HG03520 (cell line): ENCODE results near the gene TFCP2L1.

Experiments used
- ATAC-seq: cut with Tn5 transposase; IDR thresholded peaks from one replicate; pipeline ENCODE4 v1.9.1; 2021; ENCODE audit warnings: mild to moderate bottlenecking, moderate library complexity; ENCODE audit not compliant: unreplicated experiment

TFCP2L1 gene

DNA sequence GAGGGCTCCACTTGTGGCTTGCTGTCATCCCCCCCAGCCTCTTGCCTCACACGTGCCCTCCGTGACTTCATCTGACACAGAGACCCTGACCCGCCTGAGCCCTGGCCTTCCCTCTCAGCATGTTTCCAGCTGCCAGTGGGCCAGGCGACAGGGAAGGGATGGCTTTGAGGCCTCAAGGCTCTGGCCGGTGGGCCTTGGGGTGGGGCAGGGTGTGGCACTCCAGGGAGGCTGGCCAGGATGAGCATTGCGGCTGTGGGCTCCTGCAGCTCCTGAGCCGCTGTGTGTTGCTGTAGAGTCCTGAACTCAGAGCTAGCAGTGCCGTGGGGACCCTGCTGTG, 85.0 kb downstream of the TFCP2L1 start:
- ATAC-seq, result no peak

DNA sequence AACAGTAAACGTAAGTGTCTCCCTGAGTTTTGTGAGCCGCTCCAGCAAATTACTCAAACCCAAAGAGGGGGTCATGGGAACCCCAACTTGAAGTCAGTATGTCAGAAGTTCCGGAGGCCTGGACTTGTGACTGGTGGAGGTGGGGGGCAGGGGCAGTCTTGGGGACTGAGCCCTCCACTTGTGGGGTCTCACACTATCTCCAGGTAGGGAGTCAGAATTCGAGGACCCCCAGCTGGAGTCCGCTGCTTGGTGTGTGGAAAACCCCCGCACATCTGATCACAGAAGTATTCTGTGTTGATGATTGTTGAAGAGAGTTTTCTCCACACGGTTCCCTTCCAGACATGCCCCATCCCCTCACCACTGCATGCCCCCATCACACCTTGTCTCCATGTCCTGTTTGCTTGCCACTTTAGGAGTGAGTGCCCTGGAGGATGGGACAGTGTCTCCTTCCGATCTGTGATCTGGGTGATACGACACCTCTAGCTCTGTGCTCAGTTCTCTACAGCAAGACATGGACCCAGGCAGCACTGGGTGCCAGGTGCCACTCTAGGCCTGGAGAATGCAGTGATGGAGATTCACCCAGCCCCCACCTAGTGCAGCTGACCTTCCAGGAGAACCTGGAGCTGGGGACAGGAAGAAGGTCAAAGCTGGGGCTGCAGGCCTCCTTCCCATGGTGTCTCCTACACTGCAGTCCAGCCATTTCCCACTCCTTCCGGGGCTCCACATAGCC, 85.6 kb downstream of the TFCP2L1 start:
- no peak for ATAC-seq

DNA sequence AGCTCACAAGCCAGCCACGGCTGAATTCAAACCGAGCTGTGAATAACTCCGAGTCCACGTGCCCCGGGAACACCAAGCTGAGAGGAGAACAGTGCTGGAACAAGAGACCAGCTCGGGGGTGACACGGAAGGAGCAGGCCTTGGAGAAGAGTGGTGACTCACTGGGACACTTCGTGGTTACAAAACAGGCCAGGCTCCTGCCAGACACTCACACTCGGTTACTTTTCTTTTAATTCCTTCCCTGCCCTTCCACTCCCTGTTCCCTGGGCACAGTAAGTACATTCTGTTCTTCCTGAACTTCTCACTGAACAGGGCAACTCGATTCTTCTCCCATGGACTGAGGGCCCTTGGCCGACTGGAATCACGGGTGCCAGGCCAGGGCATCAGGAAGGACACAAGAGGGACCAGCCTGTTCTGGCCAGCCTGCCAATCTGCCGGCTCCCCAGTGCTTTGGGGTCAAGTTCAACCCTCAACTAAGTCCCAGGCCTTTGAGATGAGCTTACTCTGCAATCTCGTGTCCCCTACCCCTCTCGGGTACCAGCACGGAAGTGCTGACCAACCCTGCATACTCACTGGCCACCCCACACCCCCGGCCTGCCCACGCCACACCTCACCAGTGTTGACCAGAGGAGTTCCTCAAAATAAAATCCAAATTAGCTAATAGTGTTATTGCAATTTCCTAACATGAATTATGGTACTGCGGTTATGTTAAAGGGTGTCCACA, 87.5 kb downstream of the TFCP2L1 start:
- ATAC-seq, result no peak

DNA sequence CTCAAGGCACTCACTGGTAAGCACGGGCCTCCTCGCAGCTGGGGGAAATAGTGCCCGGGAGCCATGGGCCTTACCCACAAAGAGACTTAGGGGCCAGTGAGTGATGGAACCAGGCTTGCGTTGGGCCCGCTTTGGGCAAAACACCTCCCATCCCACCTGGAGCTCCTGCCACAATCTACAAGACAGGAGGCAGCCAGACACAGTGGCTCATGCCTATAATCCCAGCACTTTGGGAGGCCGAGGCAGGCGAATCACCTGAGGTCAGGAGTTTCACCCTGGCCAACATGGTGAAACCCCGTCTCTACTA, 88.2 kb downstream of the TFCP2L1 start:
- ATAC-seq, result no peak

DNA sequence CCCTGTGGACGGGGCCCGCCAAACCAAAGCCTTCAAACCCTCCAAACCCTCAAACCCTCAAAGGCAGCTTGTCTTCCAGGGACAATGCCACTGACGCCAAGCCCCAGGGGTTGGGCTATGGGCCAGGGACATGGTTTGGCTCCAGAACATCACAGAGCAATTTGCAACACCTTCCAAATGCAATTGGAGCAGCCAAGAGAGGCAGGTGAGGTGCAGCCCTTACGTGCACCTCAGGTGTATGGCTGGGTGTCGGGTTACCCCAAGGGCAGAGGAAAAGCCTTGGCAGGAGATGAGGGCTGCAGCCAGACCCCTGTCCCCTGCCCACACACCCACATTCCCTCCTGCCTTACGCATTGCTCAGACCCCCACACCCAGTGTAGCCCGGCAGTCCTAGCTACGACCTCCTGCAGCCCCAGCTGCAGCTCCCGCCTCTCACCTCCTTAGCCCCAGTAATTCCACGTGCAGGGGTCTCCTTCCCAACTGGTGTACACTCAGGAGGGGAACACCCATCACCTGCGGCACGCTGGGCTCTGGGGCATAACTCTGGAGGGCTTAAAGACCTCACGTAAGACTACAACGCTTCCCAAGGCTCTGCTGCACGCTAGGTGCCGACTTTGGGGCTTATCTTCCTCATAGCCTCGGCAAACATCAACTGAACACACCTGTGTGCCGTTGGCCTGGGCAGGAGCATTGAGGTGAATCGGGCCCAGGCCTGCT, 88.7 kb downstream of the TFCP2L1 start:
- ATAC-seq, result no peak

DNA sequence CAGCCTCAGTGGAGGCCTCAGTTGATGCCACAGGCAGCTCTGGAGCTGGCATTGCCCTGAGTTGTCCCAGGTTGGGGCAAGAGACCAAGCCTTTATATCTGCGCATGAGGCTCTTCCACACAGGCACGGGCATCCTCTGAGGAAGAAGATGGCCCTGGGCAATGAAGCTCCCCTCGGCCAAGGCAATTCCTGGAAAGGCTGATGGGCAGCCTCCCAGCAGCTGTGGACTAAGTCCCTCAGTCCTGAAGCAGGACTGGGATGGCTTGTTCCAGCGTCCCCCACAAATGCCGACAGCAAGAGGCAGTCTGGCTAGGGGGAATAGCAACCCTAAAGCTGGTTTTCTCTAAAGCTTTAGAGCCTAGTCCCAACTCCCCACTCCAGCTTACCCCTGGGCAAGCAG, 90.0 kb downstream of the TFCP2L1 start:
- ATAC-seq, result no peak

DNA sequence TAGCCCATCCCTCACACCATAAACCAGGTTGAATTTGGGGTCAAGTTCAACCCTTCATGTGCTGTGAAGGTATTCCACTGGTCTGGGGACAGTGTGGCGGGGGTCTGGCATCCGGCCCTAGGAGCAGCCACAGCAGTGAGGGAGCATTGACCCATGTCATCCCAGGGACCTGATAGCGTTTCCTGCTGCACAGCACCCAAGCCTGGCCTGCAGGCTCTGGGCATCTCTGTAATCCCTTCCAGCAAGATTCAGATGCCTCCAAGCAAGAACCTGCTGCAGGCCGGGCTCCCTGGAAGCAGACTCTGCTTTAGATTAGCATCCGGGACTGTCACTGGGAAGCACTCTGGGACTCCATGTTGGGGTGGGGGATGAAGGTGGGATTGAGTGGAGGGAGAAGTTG, 90.4 kb downstream of the TFCP2L1 start:
- ATAC-seq, result no peak

DNA sequence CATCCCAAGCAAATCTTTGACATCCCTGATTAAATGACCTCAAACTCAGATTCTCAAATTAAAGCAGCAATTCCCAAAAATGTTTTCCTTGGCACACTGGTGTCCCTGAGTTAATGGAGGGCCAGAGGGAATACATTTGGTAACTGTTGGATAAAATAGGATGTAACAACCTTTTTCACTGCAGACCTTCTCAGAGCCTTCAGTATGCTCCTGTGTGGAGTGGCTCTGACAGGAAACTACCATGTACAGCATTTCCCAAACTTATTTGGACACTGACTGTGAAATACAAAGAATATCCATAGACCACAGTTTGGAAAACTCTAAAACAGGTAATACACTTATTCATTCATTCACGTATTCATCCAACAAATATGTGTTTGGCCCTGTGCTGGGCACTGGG, 91.8 kb downstream of the TFCP2L1 start:
- ATAC-seq, result no peak

DNA sequence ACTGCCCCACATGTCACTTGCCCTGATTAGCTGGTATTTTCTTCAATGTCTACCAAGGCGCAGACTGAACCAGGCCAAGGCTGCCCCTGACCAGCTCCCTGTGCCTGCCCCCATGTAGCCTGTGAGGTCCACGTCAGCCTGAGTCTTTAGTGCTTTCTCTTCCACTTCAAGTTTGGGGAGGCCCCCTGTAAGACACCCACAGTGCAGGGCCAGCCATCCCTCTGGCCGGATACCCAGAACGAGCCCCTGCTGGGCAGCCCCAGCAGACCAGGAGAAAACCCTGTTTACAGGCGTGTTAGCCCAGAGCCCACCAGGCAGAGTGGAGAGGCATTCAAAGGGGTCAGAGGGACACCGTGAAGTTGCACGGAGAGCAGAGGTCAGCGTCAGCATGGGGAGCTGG, 92.4 kb downstream of the TFCP2L1 start:
- ATAC-seq, result no peak

DNA sequence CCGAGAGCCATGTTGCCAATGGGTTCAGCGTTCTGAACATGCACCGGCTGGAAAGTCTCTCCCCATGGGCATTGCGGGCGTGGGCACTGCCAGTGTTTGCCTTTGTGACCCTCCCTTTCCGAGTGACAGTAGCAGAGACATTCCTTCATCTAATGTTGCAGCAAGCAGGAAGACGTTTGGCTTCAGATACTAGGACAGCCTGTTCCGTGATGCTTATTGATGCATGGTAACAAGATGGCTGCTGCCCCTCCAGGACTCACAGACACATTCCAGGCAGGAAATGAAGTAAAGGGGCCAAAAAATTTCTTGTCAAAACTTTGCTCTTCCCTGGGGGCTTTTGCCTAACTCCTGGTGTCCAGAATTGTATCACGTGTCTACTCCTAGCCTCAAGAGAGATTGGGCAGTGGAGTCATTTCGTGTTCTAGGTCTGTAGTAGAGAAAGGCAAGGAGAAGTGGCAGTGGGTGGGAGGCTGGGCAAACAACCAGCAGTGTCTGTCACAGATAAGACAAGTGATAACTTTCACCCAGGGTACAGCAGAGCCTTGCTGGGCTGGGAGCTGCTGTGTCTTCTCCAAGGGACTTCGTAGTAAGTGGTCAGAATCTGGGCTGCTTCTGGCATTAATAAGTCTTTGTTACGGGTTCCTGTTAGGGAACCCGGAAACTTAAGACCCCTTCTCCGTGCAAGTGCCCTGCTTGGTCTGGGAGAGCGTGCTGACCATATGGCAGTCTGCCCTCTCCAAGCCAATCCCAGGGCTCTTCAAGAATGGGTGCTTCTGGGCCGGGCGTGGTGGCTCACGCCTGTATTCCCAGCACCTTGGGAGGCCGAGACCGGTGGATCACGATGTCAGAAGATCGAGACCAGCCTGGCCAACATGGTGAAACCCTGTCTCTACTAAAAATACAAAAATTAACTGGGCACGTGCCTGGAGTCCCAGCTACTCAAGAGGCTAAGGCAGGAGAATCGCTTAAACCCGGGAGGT, 93.5 kb downstream of the TFCP2L1 start:
- no peak for ATAC-seq

DNA sequence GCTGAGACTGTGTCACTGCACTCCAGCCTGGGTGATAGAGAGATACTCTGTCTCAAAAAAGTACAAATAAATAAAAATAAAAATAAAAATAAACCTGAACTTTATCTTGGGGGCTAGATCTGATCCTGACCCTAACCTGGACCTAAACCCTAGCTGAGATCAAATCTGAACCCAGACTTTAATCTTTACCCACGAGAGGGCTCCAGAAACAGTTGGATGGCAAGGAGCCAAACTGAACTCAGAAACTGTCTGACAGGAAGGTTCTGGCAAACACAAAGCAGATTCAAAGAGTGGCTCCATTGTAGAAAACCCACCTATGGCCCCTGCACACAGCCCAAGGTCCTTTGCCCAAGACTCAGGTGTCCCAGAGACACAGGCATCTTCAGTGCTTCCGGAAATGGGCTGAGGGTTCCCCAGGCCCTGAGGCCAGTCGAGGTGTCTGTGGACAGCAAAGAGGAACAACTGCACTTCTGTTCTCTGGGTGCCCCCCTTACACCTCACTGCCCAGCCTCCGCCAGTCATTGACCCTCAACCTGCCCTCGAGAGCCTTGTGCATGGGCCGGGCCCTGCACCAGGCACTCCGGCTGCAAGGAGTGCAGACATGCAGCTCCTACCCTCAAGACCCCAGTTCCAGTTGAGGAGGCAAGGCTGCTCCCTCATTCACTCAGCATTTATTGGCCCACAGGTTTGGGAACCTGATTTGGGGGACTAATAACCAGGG, 95.2 kb downstream of the TFCP2L1 start:
- ATAC-seq, result no peak

DNA sequence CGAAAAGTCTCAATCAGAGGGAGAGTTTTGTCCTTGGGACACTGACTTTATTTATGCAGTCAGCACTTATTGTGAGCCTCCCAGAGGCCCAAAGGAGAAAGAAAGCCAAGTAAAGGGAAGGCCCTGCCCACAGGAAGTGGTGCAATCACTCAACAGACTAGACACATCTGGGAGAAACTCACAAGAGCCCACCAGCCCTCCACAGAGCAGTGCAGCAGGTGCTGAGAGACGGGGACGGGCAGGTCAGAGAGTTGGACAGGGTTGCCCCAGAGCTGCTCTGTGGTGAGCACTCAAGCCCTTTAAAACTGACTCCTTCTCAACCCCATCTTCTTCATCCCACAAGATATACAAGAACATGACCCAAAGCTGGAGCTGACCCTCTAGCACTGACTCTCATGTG, 96.0 kb downstream of the TFCP2L1 start:
- ATAC-seq, result no peak

DNA sequence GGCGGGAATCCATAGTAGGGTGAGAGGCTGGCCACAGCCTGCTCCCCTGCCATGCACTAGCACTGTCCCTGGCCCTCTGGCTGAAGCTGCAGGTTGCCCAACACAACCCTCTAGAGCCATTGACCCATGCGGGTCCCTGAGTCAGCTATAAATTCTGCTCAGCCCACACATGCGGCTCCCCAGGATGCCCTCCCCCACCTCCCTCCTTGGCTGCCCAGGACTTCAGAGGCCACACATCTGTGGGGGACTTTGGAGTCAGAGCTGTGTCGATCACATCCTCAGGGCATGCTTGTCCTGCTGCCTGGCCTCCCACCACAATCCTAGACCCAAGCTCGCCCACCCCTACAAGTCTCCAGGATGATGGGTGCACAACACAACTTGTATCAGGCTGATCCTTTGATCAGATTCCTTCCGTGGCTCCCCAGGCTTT, 97.0 kb downstream of the TFCP2L1 start:
- ATAC-seq, result no peak

DNA sequence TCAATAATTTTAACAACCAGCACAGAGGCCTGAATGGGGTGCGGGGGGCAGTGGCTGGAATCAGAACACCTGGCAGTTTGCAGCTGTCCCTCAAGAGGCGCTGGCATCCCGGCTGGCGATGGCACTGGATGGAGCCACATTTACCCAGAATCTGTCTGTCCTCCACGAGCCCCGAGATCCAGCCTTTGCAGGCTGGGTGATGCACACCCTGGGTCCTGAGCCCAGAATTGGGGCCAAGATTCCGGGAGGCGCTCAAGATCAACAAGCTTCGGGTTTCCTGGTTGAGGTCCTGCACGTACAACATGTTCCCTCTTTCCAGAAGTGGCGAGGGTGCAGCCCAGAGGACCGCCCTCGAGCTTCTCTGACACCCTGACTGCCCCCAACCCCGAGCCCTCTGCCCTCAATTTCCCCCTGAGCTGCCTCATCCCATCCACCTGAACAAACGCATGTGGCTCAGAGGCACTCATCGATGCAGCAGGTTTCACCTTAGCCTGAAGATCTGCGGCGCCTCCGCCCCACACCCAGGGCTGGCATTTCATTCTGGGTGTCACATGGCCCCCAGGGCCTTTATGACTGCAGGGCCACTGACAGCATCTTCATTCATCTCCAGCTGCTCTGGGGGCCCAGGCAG, 97.5 kb downstream of the TFCP2L1 start:
- ATAC-seq, result no peak

DNA sequence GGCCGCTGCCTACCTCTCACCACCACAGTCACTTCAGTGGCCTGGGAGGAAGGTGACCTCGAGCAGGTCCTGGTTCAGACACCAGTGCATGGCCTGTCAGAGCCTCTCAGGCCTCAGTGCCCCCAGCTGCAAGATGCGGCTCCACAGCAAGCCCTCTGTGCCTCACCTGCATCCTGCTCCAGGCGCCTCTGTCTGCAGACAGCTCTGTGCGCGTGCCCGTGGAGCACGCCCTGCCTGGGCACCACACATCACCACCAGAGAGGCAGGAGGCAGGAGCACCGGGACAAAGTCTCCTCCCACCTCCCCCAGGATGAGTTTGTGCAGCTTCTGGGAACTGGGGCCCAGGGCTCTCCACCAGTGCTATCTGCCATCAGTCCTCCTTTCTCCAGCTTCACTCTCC, 98.7 kb downstream of the TFCP2L1 start:
- no peak for ATAC-seq

DNA sequence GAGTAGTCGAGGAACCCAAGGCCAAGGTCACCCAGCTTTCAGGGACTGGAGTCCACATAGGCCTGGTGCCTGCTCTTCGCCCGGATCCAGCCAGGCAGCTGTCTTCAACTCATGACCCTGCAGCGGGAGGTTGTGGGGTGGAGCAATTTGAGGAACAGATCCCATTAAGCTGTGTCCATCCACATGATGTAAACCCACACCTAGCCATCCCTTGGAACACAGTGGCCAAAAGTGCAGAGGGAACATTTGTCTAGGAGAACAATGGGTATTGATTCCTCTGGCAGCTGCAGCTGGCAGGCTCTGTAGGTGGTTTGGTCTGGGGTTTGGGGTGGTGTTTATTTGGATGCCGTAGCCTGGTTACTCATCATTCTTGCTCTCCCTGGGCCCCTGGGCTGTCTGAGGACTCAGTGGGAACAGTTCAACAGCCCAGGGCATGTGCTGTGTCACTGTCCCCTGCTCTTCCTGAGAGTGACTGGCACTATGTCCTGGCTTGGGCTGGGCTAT, 99.4 kb downstream of the TFCP2L1 start:
- ATAC-seq, result no peak

DNA sequence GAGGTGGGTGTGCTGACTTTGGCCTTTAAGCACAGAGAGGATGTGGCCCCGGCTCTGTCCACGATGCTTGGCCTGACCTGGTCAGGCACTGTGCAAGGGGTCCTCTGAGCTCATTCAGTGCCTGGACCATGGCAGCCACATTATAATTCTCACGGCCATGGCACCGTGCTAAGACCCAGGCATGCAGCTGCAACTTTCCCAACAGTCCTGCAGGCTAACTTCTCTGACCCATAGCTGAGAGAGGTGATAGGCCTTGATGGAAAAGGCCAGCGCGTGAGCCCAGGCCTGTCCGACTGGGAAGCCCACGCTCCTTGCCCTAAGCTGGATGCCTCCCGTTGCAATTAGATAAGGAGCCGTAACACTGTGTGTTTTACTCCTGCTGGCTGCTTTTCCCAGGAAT, 99.9 kb downstream of the TFCP2L1 start:
- ATAC-seq, result no peak

DNA sequence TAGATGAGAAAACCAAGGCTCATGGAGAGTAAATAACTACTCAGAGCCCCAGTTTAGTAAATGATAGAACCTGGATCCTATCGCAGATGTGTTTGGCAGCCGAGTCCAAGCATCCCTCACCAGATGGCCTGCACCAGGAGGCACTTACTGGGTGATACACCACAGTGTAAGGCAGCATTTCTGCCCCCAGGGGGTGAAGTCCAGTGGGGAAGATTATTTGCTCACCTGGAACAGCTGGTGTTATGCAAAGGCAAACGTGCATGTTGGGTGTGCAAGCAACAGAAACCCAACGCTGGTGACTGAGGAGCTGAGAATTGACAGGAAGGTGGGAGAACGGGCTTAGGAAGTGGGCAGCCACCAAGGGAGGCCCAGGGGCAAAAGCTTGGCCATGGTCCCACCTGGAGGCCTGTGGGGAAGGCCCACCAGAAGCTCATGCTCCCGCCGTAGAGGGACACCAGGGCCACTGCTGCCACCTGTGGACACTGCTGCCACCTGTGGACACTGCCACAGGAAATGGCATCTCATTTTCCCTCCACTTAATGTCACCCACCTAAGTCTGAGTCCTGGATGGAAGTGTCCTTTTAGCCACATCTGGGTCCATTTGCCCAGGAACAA, 100.6 kb downstream of the TFCP2L1 start:
- ATAC-seq, result no peak

DNA sequence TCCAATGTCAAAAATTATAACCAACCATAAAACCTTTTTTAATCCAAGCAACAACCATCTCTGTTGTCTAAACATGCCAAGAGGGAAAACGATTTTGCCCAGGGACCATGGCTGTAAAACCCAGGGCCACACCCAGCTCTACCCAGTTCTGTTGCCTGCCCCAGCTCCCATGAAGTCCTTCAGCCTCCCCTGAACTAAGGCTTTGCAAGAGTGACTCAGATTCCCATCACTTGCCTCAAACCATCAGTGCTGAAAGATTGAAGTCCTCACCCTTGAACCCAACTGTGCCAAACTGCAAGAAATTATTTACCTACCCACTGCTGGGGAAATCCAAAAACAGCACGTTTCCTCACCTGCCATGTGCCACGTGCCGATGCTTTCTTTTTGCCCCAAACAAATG, 102.5 kb downstream of the TFCP2L1 start:
- ATAC-seq, result no peak
